ENCODE measurements around the gene PCGF6.

DNA sequence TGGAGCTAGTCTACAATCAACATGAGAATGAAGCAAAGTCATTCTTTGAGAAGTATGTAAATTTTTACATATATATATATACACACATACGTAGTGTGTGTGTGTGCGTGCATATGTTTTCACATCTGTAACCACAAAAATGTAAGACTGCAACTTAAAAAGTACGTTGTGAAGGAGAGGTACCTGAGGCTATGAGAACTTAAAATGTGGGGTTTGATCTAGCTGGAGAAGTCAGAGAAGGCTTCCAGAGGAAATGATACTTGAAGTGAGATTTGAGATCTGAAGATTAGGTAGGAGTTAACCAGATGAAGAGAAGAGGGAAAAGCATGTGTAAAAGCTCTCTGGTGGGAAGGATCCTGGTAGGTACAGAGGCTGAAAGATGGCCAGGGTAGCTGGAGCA lies 22.6 kb upstream of the PCGF6 start:
- no peak for TF ChIP-seq POLR2A (IDR thresholded peaks at IDR 0.05; ENCODE audit: low read depth, low read length)
- TF ChIP-seq POLR2AphosphoS5 (IDR thresholded peaks at IDR 0.05; ENCODE audit: low read depth, low read length) = no peak
- peak; percentile 66 for TF ChIP-seq SPI1 (IDR thresholded peaks at IDR 0.05; ENCODE audit: low read depth, low read length)
- no peak for TF ChIP-seq TAF1 (IDR thresholded peaks at IDR 0.05; ENCODE audit: low read depth, low read length)
